LNCAP (cell line): ENCODE measurements around the gene BLTP3A.

ENCODE experiments used
- CTCF ChIP-seq: fragments of 450-650 bp; IDR thresholded peaks from 2 replicates; pipeline ENCODE4 v1.5.1; 2017; ENCODE audit warnings: mild to moderate bottlenecking

Gene BLTP3A

GRCh38 chr6:34756513-34756856 lies 35.4 kb upstream of the BLTP3A start:
- peak; percentile 52 for TF ChIP-seq CTCF

- no peak for TF ChIP-seq CTCF
These were observed 34.1 kb upstream of the BLTP3A start for GRCh38 chr6:34757687-34758274.

GRCh38 chr6:34760108-34760507 lies 31.8 kb upstream of the BLTP3A start:
- TF ChIP-seq CTCF = no peak

- TF ChIP-seq CTCF = no peak
These were observed 23.7 kb upstream of the BLTP3A start for GRCh38 chr6:34768148-34768547.

- TF ChIP-seq CTCF = no peak
These were observed 20.2 kb upstream of the BLTP3A start for GRCh38 chr6:34771727-34772126.

GRCh38 chr6:34772940-34773339 lies 18.9 kb upstream of the BLTP3A start:
- no peak for TF ChIP-seq CTCF

- no peak for TF ChIP-seq CTCF
These were observed 18.0 kb upstream of the BLTP3A start for GRCh38 chr6:34773916-34774315.

- TF ChIP-seq CTCF = no peak
These were observed 16.9 kb upstream of the BLTP3A start for GRCh38 chr6:34774967-34775366.
